ENCODE results near the gene N4BP2. TPM values are rescaled to one million over a fixed set of nuclear protein-coding genes. Genes with fewer than 3 reads are reported as not detected.

The N4BP2 gene
- total and polyA plus RNA-seq, 2 of the 8 experiments (the other 6 are each of a cell fraction or from before 2014, with no cell fraction given), result 4.4 to 44.7 TPM

GRCh38 chr4:40165916-40166315, 109.3 kb downstream of the N4BP2 start:
- Histone ChIP-seq H3K27me3 (replicated peaks in 1 of 4; ENCODE audit: control insufficient read depth in 3 of 4, extremely low read depth in 1 of 4, insufficient read depth in 3 of 4, low read length in 3 of 4) (no peaks in the 10 kb centered on the region), H3K27ac (ENCODE audit: low read depth, low read length) (no peak overlapping the region), H4K20me1 (replicated peaks in 1 of 2; ENCODE audit: control insufficient read depth in 1 of 2, insufficient read depth in 2 of 2, low read length in 2 of 2) (no peaks in the 10 kb centered on the region), H4K91ac (replicated peaks; ENCODE audit: insufficient read length, low read length) (no peak overlapping the region), H3K23me2 (ENCODE audit: low read depth, low read length) (no peaks in the 10 kb centered on the region; the same call in 1 of the 2 replicates), H2BK20ac (ENCODE audit: low read length) (no peak overlapping the region), H4K8ac (ENCODE audit: extremely low read depth, insufficient read depth, low read length) (no peak overlapping the region), H2BK12ac (ENCODE audit: low read depth, low read length) (no peak overlapping the region), H3K4me1 (replicated peaks in 1 of 4; ENCODE audit: control insufficient read depth in 3 of 4, insufficient read depth in 4 of 4, low read length in 3 of 4) (peaks cover 0 to 4% (median 0%) of the 10 kb centered on the region in 4 experiments; a peak in 1 of 7 replicates), H3K4ac (replicated peaks; ENCODE audit: insufficient read length, low read depth, low read length) (no peak overlapping the region), H3K79me1 (ENCODE audit: low read depth, low read length) (no peaks in the 10 kb centered on the region), H3K9ac (replicated peaks in 1 of 4; ENCODE audit: extremely low read depth in 1 of 4, low read depth in 3 of 4, low read length in 3 of 4) (no peak overlapping the region), H3K9me3 (ENCODE audit: insufficient read depth in 2 of 2, low read depth in 1 of 2, low read length in 1 of 2) (no peaks in the 10 kb centered on the region), H3K18ac (ENCODE audit: extremely low read depth, low read length) (no peak overlapping the region), H2BK120ac (replicated peaks; ENCODE audit: low read depth, low read length) (no peak overlapping the region), H3K79me2 (ENCODE audit: control insufficient read depth in 1 of 2, insufficient read depth in 2 of 2, low read length in 2 of 2) (no peaks in the 10 kb centered on the region), H4K5ac (ENCODE audit: insufficient read length, low read depth, low read length) (no peak overlapping the region), H3K36me3 (ENCODE audit: control insufficient read depth in 2 of 4, insufficient read depth in 4 of 4, low read length in 3 of 4) (no peaks in the 10 kb centered on the region), H3K14ac (ENCODE audit: insufficient read length) (no peak overlapping the region), H3K23ac (ENCODE audit: insufficient read length) (no peak overlapping the region), H2AK5ac (ENCODE audit: low read depth, low read length) (no peak overlapping the region), H3K4me2 (ENCODE audit: insufficient read depth in 1 of 2, low read depth in 2 of 2, low read length in 2 of 2) (no peak overlapping the region; a peak in 1 of 4 replicates), H2BK15ac (ENCODE audit: low read length) (no peak overlapping the region), H2AFZ (ENCODE audit: low read length) (no peak overlapping the region), H2BK5ac (ENCODE audit: low read depth, low read length) (no peak overlapping the region), H3K56ac (replicated peaks; ENCODE audit: insufficient read length, low read depth, low read length) (no peak overlapping the region), H3K4me3 (ENCODE audit: extremely low read depth in 1 of 4, insufficient read depth in 2 of 4, low read depth in 3 of 4, low read length in 4 of 4) (no peak overlapping the region)
- ChIA-PET POLR2A (ENCODE audit: partially characterized antibody) (no interaction called here), CTCF (ENCODE audit: partially characterized antibody) (interaction anchor here (0.8 to 1.3 kb wide), 2 partner anchors 20 to 151 kb away, joined by 3 read pairs; no protein-coding TSS in a partner anchor)
- FAIRE-seq (no peak), DNase-seq (ENCODE audit: low read depth in 1 of 2, low spot score in 2 of 2) (no peak)
- 95% methylated on average over 1 of the region's 1 CpG; no CpG with 5 or more reads in 1 of the 2 experiments for WGBS, 2 experiments (ENCODE audit: extremely low coverage in 1 of 2, insufficient coverage in 1 of 2, insufficient read length in 1 of 2, insufficient replicate concordance in 2 of 2, low coverage in 1 of 2, low lambda C conversion rate in 2 of 2, missing lambda C conversion rate in 1 of 2)
- no peak for TF ChIP-seq CTCF (IDR thresholded peaks at IDR 0.05; ENCODE audit: control extremely low read depth in 1 of 3, insufficient read depth in 1 of 3, low read depth in 1 of 3, low read length in 3 of 3)
- TF ChIP-seq CREB1 (IDR thresholded peaks at IDR 0.05), result no peak
